ENCODE results near the gene MGAT5B.

Gene MGAT5B

GRCh38 chr17:76901542-76902197 is 33.5 kb downstream of the MGAT5B start:
- DNase-seq (ENCODE audit: extremely low read depth in 1 of 2, low read depth in 1 of 2): no peak

- no peak for DNase-seq (ENCODE audit: extremely low read depth in 1 of 2, low read depth in 1 of 2)
Measured at GRCh38 chr17:76902476-76902875, 34.3 kb downstream of the MGAT5B start.

DNA sequence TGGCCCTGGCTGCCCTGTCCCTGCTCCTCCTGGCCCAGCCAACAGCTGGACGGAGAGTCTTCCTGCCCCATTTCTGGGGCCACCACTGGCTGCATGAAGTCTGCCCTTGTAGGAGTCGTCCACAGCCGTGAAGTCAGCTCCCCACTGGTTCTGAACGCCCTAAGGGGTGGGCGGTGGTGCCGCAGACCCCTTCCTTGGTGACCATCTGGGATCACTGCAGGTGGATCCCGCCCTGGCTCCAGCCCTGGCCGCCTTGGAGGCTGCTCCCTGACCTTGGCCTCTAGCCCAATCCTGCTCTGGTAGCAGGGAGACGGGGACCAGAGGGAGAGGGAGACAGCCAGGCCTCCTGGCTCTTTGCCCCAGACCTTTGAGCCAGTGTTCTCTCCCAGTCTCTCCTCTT is 35.4 kb downstream of the MGAT5B start:
- no peak for DNase-seq (ENCODE audit: extremely low read depth in 1 of 2, low read depth in 1 of 2)

DNA sequence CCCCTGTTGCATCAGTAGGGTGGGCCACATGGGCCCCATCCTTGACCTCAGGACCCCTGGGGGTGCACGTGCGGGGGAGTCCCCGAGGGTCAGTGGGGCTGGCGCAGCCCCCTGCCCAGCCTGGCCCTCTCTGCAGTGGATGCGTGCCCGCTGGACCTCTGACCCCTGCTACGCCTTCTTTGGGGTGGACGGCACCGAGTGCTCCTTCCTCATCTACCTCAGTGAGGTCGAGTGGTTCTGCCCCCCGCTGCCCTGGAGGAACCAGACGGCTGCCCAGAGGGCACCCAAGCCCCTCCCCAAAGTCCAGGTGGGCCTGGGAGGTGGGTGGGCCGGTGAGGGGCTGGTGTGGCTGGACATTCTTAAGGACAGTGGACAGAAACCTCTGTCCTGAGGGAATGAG is 35.9 kb downstream of the MGAT5B start:
- DNase-seq (ENCODE audit: extremely low read depth in 1 of 2, low read depth in 1 of 2): no peak

DNA sequence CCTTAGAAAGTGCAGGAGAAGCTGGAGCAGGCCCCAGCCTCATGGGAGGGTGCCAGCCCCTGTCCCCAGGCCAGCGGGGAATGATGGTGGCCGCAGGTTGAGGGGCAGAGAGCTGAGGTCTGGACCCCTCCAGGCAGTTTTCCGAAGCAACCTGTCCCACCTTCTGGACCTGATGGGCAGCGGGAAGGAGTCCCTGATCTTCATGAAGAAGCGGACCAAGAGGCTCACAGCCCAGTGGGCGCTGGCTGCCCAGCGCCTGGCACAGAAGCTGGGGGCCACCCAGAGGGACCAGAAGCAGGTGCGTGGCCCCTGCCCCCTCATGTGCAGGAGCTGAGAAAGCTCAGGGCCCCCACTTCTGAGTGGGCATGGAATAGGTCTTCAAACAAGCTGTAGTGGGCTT is 36.8 kb downstream of the MGAT5B start:
- DNase-seq (ENCODE audit: extremely low read depth in 1 of 2, low read depth in 1 of 2): no peak

GRCh38 chr17:76905836-76906235 is 37.6 kb downstream of the MGAT5B start:
- DNase-seq (ENCODE audit: extremely low read depth in 1 of 2, low read depth in 1 of 2): no peak

- no peak for DNase-seq (ENCODE audit: extremely low read depth in 1 of 2, low read depth in 1 of 2)
Measured at GRCh38 chr17:76906463-76906862, 38.3 kb downstream of the MGAT5B start.

DNA sequence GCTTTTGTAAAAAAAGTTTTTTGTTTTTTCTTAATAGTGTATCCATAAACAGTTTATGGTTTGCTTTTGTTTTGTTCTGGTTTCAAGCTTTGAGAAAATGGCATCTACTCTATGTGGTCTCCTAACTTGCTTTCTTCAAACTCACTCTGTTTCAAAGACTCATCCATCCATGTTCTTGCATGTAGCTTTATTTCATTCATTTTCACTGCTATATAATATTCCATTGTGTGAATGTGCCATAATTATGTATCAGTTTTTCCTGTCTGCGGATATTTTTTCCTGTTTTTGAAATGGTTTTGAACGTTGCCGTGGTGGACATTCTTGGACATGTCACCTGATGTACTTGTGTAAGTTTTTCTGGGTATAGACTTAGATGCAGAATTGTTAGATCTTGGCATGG is 39.1 kb downstream of the MGAT5B start:
- DNase-seq (ENCODE audit: extremely low read depth in 1 of 2, low read depth in 1 of 2): no peak

GRCh38 chr17:76909971-76910760 is 42.0 kb downstream of the MGAT5B start:
- DNase-seq (ENCODE audit: extremely low read depth in 1 of 2, low read depth in 1 of 2): no peak

DNA sequence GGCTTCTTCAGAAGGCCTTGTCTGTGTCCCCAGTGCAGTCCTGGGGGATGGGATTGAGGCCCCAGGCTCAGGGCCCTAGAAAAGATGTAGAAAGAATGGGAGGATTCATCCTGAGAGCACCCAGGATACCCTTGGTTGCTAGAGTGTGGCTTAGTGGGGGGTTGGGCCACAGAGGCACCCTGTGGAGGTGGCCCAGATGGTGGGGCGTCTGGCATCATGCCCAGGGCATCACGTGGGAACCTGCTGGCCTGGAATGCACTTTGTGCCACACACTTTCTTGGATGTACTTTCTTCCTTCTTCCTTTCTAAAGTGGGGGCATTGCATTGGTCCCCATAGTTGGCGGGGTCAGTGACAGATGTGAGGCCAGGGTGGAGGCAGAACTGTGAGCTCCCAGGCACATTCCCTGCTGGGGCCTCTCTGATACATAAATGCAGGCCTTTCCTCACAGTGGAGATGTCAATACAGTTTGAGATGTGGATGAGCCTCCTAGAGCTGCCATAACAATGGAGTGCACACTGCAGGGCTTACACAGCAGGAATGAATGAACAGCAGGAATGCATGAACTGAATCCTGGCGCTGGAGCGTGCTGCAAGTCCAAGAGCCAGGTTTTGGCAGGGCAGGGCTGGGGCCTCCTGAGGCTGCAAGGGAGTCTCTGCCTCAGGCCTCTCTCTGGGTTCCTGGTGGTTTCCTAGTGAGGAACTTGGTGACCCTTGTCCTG is 43.3 kb downstream of the MGAT5B start:
- no peak for DNase-seq (ENCODE audit: extremely low read depth in 1 of 2, low read depth in 1 of 2)

DNA sequence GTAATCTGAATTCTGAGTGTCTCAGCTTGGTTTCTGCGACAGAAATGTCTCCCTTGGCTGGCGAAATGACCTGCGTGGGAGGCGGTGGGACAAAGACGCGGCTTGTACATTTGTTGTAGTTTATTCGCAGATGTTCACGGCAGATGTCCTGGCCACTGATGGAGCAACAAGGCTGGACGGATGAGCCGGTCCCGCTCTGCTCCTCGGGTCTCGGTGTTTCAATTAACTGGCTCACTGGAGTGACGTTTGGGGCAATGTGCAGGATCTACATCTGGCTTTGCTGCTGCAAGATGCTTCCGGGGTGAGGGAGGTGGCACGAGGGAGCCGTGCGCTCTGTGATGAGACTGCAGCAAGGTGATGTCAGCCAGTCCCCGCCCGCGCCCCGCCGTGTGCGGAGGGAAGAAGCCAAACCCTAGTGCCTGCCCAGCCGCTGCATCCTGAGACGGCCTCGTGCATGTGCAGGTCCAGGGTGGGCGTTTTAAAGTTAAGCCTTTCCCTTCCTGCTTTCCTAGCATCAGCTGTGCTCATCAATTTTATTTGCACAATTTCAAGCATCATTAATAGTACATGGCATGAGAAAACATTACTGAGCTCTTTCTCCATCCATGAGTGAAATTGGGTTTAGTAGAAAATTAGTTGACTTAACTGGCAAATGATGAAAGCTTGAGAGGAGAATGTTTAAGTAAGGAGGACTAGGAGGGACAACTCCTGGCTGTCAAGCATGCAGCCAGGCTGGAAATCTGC is 44.4 kb downstream of the MGAT5B start:
- DNase-seq (ENCODE audit: extremely low read depth in 1 of 2, low read depth in 1 of 2): no peak

DNA sequence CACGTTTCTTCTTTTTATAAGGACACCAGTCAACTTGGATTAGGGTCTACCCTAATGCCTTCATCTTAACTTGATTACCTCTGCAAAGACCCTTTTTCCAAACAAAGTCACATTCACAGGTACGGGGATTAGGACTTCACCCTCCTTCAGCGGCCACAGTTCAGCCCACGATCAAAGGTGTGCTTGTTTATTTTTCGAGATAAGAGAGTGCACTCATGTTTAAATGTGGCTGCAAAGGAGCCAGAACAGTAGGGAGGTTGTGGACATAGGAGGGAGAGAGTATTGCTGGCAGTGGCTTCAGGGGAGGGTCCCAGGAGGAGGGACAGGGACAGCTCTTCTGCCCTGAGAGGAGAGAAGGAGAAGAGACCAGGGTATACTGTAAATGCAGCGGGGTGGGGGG is 46.7 kb downstream of the MGAT5B start:
- no peak for DNase-seq (ENCODE audit: extremely low read depth in 1 of 2, low read depth in 1 of 2)

- no peak for DNase-seq (ENCODE audit: extremely low read depth in 1 of 2, low read depth in 1 of 2)
Measured at GRCh38 chr17:76915840-76916510, 47.8 kb downstream of the MGAT5B start.

GRCh38 chr17:76917829-76918228 is 49.6 kb downstream of the MGAT5B start:
- DNase-seq (ENCODE audit: extremely low read depth in 1 of 2, low read depth in 1 of 2): no peak

GRCh38 chr17:76918811-76919210 is 50.6 kb downstream of the MGAT5B start:
- no peak for DNase-seq (ENCODE audit: extremely low read depth in 1 of 2, low read depth in 1 of 2)

DNA sequence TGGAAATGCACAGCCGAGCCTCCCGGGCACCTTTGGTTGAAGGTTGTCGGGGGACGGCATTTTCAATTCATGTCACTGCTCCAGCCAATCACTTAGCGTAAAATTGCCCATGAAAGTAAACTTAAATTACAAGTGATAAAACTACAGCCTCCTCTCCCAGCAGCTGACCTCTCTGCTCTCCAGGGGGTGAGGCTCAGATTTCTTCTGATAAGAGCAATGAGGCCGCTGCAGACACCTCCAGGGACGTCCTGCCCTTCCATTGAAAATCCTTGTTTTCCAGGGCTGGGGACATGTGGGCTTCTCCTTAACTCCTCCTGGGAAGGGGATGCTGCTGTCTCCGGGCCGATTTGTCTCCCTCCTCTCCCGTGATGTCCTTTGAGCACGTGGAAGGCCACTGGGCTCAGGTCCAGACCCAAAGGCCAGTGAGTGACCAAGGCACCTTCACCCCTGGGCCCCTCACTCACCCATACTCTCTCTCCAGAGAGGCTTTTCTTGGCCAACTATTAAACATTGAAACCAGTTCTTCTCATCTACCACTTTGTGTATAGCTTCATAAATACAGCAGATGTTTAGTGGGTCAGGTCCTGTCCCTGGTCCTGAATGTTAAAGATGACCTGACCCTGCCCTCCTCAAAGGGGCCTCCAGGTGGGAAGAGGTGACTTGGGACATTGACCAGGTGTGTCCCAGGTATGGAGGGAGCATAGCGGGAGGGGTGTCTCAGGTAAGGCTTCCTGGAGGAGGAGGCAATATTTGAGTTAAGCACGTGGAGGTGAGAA is 52.3 kb downstream of the MGAT5B start:
- DNase-seq (ENCODE audit: extremely low read depth in 1 of 2, low read depth in 1 of 2): no peak

- DNase-seq (ENCODE audit: extremely low read depth in 1 of 2, low read depth in 1 of 2): no peak
Measured at GRCh38 chr17:76921340-76922036, 53.3 kb downstream of the MGAT5B start.

- no peak for DNase-seq (ENCODE audit: extremely low read depth in 1 of 2, low read depth in 1 of 2)
Measured at GRCh38 chr17:76922084-76922483, 53.9 kb downstream of the MGAT5B start.

DNA sequence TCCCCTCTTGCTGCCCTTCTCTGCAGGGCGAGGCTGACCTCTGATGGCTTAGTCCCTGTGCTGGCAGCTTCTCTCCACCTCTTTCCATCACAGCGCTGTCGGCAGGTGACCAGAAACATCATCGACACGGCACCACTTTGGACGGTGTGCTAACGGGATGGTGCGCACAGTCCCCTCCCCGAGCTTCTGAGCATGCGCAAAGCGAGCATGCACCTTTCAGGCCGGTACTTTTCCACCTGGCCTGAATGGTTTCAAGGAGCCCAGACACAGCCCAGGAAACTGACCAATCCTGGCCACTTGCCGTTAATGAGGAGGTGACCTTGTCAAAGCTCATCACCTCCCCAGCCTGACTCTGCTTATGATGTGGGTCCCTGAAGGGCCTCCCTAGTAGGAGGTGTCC is 54.8 kb downstream of the MGAT5B start:
- no peak for DNase-seq (ENCODE audit: extremely low read depth in 1 of 2, low read depth in 1 of 2)
